Gastroesophageal sphincter (tissue), 3 donors: ENCODE results near the gene FXR1.

ENCODE experiments used
- CTCF ChIP-seq, 4 experiments: fragments of 200-600 bp in 2 of 4; fragments of 450-650 bp in 2 of 4; sonication (generic) in 1 of 4; IDR thresholded peaks; one replicate each; pipeline ENCODE4 v1.5.1; 2017 to 2019; ENCODE audit warnings: antibody characterized with exemption in 4 of 4, mild to moderate bottlenecking in 2 of 4, moderate library complexity in 2 of 4
- EP300 ChIP-seq: sonication (generic); formaldehyde crosslinking; IDR thresholded peaks from one replicate; pipeline ENCODE4 v1.6.1; 2017; ENCODE audit warnings: antibody characterized with exemption, mild to moderate bottlenecking
- POLR2A ChIP-seq, 2 donors: fragments of 450-650 bp; IDR thresholded peaks; one replicate each; pipeline ENCODE4 v1.6.1; 2017; ENCODE audit warnings: antibody characterized with exemption in 2 of 2, mild to moderate bottlenecking in 2 of 2, moderate library complexity in 1 of 2

- TF ChIP-seq CTCF (IDR thresholded peaks at IDR 0.05) (no peak), POLR2A (IDR thresholded peaks at IDR 0.05) (no peak), EP300 (no peak)
Measured at GRCh38 chr3:181025204-181025603, 112.7 kb downstream of the FXR1 start.
